NCI-H2107 treated with DMSO at 0.1 percent for 48 hours (cell line): Measurements from ENCODE around the gene NTRK3.

ENCODE experiments used
- DNase-seq: peaks from one replicate; lab custom pipeline; 2025; ENCODE audit not compliant: unreplicated experiment; lab: John Stamatoyannopoulos, UW

Gene NTRK3

DNA sequence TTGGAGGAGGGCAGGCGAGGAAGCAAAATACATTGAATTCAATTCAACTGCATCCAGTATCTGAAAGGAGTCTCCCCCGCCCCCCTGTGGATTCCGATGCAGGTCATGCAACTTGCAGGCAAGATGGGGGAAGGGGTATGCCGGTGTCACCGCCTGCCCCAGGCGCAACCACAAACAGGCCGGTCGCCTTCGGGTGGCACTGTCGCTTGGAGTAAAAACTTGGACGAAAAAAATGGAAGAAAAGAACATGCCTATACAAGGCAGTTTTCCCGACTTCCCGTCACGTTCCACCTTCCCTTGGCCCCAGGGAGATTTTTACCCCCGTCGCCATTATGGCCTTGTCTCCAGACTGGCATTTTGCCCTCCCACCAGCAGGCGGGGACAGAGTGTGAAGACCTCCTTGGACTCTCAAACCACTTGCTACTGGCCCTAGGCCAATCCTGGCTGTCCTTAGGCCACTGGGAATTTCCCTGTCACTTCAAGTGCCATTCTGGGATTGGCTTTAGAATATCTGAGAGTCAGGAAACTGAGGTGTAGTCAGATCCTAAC lies 1.6 kb upstream of the NTRK3 start:
- no peak for DNase-seq

DNA sequence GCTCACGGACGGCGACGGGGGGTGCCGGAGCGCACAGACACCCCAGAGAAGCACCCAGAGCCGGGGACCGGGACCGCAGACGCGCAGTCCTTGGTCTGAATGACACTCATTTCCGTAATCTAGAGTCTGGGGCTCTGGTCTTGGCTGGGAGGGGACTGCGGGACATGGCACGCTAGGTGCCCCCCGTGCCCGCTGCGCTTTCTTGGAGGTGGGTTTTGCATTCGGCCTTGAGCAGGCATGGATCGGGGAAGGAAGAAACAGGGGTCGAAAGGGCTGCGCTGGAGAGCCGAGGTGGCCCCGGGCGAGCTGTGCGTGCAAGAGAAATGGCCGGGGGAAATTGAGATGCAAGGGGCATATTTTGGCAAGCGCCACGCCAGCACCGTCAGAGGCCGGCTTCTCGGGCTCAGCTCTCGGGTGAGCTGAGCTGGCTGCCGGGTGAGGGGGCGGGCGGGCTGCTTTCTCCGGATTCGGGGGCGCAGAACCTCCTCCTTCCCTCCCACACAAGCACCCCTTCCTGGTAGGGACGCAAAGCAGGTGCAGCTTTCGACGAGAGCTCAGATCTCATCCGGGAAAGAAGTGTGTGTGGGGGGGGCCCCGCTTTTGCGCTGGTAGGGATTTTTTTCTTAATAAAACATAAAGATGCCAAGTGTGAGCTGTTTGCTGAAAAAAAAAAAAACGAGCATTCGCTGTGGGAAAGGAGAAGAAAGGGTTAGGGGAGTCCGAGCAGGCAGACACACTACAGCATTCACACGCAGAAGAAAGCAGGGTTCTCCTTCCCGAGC lies 963 bp upstream of the NTRK3 start:
- DNase-seq, result no peak

DNA sequence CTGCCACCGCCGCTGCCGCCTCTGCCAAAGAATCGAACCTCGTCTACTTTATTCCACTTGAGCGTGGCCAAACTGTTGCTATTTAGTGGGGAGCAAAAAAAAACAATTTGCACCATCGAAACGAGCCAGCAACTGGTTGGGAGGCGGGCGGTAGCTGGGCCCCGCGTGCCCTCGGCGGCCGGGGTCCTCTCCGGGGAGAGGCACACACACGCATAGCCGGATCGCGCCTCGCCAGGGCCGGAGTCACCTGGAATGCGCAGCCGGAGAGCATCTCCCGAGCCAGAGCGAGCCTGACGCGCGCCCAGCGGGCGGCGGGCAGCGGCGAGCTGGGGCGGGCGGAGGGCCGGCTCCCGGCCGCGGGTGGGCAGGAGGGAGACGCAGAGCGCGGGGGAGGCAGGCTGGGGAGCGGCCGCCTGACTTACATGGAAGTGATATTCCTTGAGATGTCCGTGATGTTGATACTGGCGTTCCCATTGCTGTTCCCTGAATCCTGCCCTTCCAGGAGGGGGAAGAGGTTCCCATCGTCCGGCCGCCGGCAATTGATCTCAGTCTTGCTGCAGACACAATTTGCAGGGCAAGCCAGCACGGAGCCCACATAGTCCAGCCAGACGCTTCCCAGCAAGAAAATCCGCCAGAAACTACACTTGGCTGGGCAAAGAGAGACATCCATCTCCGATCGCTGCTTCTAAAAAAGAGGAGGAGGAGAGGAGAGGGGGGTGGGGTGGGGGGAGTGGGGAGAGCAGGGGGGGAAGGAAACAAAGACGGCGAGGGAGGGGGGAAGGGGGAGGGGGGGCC lies 858 bp downstream of the NTRK3 start:
- no peak for DNase-seq

DNA sequence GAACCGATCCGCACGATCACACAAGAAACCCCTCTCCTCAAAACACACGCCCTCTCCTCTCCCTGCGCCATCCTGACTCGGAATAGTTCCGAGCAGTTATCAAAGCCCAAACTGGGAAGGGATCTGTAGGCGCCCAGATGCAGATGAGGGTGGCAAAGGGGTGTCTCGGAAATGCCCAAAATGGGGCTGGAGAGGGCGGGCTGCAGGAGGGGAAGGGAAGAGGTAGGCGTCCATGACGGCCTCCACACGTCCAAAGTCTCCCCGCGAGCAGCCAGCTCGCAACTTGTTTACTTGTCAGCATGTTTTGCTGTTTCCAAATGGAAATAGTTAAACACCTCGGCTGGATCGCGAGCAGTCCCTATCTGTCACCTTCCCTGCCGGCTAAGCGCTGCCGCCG lies 1.5 kb downstream of the NTRK3 start:
- no peak for DNase-seq

DNA sequence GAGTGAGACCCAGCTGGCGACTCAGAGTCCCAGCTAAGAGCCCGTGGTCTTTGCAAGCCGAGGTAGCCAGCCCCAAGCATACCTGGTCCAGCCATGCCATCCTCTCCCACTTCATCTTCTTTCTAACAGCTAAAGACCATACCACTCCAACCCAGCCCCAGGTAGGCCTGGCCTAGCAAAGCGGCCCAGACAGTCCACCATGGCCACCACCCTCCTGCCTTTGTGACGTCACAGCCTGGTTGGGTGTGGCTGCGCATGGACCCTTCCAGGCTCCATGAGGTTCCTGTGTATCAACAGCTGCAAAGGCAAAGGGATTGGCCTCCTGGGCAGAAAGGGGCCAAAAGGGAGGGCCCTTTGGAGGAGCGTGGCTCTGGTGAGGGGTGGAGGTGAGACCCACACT lies 4.1 kb downstream of the NTRK3 start:
- no peak for DNase-seq

DNA sequence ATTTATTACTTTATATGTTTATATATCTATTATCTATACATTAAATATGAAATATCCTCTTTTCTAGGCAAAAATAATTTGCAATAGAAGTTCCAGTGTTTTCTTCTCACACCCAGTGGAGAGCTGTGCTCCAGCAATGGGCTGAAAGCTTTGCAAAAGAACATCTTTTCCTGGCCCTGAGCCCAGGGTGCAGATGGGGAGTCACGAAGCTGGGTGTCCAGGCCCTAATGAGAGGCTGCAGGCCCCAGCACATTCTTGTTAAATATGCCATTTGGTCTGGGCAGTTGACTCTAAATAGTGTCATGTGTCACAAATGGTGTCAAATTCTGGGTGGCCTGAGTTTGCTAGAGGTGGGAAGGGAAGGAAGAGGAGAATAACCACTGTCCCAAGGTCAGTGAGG lies 5.7 kb downstream of the NTRK3 start:
- DNase-seq, result no peak

DNA sequence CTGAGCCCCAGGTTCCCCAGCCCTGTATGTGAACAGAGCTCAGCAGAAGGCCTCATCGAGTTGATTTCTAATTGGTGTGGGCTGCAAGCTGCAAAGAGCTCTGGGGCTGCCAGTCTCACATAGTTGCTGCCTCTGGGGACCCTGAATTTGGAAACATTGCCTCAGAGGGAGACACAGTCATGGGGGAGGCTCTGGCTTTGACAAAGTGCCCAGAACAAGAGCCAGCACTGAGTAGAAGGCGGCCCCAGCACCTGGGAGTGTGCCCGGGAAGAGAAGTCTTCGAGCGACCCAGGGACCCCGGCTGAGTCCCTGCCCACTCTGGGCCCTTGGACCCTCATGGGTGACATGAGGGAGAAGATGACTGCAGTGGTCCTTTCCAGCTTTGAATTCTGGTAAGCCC lies 7.3 kb downstream of the NTRK3 start:
- no peak for DNase-seq

DNA sequence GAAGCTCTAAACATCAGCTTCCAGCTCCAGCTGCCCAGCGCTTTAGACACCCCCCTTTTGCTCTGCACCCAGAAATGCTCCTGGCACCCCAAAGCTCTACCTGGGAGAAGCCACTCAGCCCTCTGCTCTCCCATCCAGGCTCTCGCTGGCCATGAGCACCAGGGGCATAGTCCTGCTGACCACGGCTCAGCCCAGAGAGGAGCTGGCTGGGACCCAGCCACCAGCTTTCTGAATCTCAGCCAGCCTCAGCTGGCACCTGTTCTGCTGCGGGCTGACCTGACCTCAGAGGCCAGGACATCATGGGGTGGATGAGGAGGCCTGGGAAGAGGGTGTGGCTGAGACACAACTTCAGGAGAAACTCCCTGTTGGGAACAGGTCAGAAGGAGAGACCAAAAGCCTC lies 8.6 kb downstream of the NTRK3 start:
- DNase-seq, result no peak

DNA sequence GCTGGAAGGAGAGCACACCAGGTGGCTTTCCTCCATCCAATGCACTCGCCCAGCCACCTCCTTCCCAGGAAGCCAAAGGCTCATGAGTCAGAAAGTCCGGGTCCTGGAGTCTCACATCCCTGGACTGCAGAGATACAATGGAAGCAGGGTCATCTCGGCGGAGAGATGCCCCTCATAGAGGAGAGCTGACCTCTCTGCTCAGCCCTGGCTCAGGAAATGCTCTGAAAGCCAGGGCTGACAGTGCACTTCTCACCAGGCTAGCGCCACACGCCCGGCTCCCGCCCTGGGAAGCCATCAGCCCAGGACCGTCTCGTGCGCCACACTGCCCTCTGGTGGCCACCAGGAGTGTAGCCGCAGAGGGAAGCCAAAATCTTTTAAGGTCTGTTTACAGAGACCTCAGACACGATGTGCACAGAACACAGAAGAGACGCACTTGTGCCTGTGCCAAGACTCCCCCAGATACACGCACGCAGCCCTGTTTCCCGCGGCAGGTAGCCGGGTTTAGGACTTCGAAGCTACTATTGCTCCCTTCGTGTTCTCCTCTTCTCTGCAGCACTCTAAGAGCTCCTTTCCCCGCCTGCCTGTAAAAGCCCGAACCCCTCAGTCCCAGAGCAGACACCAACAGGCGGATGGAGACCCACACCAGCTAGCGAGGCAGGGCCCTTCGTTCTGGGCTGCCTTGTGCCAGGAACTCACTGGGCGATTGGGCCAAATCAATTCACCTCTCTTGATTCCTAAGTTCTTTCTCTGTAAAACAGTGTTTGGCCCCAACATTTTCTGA lies 9.7 kb downstream of the NTRK3 start:
- DNase-seq, result peak; percentile 29

DNA sequence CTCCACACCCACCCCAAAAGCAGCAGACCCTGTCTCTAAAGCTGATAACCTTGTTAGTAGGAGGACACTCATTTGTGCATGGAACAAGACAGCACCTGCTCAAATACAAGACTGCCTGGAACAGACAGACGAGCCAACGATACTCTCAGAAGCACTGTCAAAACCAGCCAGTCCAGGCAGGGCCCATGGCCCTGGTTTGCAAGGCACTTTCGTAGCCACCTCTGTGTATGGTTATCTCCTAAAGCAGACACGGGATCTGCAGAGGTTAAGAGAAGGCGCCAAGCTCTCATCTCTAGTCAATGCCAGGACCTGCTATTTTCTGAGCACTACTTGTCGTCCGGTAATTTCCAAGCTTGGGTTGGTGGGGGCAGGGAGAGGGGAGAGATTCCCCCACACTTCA lies 10.5 kb downstream of the NTRK3 start:
- DNase-seq, result no peak

DNA sequence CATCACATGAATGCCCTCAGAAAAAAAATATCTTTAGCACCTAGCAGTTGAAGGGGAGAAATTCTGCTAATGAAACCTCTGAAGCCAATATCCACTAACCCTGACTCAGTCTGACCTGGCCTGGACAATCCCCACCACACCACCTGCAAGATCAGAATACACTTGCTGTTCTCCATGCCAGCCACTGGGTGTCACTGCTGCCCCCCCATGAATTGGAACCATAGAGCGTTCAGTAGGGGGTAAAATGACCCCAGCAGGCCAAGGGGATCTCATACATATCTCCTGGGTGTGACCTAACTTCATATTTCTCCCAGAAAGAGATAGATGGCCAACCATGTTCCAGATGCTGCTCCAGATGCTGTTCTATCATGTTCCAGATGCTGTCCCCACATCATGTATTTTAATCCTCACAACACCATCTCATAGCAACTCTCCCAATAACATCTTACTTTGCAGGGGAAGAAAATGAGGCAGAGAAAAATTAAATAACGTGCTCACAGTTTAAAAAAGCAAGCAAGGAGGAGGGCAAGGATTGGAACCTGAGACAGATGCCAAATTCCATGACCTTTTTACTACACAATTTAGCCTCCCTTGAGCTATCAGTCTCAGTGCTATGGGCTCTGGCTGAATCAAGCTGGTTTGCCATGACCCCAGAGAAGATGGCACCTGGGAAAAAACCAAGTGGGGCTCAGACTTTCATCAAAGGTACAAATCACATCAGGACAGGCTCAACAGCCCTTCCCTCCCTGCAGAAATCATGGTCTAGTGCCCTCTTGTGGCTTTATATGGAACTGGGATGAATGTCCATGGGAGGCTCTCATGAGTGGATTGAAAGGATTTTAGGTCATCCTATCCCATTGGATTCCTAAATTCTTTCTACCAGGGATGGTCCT lies 12.4 kb downstream of the NTRK3 start:
- no peak for DNase-seq

DNA sequence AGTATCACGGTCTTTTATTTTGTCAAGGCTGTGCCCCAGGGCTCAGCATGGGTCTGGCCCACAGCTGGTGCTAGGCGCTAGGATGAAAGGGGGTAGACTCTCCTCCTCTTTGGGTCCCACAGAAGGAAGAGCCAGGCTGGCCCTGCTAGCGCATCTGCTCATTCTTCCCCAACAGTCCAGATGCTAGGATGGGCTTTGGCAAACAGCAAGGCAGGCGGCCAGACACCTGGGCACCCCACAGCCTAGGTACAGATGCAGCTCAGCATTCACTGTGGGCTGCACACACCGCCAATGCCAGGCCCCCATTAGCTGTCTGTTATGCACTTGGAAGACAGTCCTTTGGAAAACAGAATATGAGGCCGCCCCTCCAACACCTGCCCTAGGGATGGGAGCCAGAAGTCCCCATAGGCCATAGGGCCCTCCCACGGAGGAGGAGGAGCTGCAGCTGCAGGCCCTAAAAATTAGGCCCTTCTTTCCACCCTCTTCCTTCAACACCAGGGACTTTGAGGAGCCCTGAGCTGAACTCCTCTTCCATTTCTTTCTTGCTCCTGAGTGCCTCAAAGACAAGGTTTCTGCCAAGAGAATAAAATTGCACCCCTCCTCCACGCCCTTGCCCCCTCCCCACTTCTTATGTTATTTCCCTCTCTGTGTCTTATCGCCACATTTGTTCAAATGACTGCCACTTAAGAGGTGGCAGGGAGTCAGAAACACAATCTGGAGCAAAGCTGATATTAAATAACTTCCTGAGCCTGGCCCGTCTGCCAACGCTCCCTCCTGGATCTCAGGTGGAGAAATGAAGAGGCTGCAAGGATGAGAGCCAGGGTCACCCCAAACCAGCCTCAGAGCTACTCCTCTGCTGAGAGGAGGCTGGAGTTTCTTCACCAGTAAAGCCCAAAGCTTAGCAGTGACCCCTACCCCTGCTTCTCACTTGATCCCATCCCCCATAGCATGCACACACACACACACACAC lies 13.7 kb downstream of the NTRK3 start:
- no peak for DNase-seq

DNA sequence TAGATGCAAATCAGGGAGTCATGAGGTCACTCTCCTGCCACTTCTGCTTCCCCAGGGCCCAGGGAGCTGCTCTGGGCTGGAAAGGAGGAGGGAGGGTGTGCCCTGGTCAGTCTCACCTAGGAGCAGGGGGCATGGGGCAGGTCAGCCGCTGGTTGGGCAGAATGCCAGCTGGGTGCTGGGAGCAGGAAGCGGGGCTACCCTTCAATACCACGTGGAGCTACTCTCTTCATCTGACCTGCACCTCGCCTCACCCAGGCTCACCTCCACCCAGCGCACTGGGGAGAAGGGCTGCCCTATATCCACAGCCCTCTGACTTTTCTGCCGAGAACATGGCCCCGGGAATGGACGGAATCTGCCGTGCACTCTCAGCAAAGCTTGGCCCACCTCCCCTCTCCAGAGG lies 15.1 kb downstream of the NTRK3 start:
- DNase-seq, result no peak

DNA sequence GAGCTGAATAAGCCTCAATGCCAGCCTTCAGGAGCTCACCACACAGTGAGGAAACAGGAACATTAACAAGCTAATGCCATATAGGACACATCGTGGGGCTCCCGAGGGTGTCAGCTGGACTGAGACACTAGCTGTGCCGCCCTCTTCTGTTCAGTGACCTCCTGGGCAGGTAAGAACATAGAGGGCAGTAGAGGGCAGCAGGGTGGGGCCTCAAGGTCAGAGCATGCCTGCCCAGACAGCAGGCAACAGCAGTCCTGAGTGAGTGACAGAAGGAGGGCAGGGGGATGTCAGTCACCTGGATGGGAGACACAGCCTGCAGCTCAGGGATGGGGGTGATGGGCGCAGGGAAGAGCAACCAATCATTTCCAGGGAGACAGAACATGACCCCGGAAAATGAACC lies 15.5 kb downstream of the NTRK3 start:
- no peak for DNase-seq

DNA sequence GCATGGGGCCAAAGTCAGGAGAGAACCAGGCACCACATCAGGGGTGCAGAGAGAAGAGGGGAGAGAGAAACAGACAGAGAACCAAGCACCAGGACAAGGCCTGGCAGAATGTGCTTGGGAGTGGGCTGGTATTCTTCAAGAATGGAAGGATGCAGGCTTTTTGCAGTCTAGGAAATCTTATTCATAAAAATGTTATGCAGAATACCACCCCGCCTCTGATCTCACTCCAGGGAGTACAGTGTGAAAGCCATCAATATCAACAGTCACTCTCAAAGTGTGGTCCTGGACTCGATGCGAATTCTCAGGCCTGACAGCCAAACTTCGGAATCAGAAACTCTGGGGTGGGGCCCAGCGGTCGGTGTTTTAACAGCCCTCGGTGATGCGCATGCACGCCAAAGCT lies 16.9 kb downstream of the NTRK3 start:
- no peak for DNase-seq

DNA sequence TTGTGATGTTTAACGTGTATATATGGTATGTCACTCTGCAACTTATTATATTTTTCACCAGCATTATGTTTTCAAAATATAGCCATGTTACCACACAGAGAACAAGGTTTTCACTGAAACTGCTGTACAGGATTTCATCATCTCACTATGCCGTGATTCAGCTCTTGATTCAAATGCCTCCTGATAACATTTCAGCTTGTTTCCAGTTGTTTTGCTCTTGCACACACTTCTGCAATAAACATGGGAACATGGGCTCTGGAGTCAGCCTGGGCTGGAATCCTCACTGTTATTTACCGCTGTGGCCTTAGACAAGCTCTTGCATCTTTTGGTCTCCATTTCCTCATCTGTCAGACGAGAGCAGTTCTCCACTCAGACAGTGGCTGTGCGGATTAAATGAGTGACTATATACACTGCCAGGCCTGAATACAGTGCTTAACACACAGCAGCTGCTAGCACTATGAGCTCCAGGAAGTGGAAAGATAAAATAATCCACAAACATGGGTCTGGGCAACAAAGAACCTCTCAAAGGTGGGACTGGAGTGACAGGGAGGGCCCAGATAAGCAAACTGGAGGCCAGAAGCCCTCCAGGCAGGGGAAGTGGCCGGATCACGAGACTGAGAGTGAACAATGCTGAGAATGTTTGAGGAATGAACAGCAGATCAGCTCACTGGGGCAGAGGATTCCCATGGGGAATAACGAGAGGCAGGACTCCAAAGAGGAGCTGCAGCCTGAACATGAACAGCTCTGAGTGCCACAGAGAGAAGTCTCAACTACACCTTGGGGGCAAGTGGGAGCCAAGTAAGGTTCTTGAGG lies 17.7 kb downstream of the NTRK3 start:
- DNase-seq, result no peak

DNA sequence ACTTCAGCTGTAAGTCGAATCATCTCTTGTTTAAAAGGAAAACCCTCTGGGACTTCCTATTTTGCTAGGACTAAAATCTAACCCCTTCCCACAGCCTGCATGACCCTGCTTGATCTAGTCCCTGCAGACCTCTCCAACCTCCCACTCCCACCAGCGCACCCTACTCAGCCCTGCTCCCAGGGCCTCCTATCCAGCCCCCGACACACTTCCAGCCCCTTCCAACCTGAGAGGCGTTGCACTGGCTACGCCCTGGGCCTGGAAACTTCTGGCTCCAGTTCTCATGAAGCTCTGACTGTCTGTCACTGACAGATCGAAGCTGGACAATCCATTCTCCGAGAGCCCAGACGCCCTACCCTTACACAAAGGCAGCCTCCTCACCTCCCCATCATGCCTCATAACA lies 21.8 kb downstream of the NTRK3 start:
- no peak for DNase-seq

DNA sequence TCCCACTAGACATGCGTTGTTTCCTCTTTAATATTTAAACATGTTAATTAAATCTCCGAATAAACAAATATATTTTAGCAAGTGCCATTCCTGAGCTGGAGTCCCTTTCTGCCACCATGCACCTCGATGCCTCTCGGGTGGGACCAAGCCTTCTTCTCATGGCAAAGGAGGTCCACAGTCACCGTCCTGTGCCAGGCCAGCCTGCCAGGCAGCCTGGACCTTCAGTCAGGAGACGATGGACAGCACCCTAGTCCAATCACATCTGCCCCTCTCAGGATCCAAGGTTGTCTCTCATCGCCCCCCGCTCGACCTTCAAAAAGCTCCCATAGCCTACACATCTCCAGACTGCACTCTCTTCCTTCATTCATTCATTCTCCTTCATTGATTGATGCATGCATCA lies 22.6 kb downstream of the NTRK3 start:
- no peak for DNase-seq

DNA sequence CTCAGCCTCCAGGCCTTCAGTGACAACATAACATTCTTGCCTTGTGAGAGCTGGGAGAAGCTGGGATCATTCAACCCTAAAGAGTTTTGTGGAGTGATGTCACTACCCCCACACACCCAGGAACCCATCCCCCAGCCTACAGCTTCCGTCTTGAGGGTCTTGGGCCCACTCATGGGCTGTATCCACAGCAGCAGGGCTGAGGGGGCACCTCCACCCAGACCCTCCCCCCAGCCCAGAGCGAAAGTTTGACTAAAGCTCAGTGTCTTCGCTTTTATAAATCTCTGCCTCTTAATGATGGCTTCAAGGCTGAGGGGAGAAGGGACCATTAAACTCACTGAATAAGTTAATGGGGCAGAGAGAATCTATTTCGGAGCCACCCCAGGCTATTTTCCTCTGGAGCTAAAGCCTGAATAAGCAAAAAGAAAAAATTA lies 23.8 kb downstream of the NTRK3 start:
- no peak for DNase-seq
